A549 (cell line): ENCODE results near the gene USP6NL.

Source experiments
- POLR2AphosphoS2 ChIP-seq: conservative IDR thresholded peaks from 2 replicates; pipeline ENCODE4 v1.6.1; 2012; ENCODE audit warnings: low read length, improper control_type of control experiment, inconsistent platforms
- TF ChIP-seq, protein P1 (sequence below): fragments of 200-600 bp; sonication (generic); IDR thresholded peaks from 2 replicates; pipeline ENCODE4 v1.6.1; 2016; ENCODE audit warnings: antibody characterized with exemption, mild to moderate bottlenecking, moderate library complexity

DNA sequence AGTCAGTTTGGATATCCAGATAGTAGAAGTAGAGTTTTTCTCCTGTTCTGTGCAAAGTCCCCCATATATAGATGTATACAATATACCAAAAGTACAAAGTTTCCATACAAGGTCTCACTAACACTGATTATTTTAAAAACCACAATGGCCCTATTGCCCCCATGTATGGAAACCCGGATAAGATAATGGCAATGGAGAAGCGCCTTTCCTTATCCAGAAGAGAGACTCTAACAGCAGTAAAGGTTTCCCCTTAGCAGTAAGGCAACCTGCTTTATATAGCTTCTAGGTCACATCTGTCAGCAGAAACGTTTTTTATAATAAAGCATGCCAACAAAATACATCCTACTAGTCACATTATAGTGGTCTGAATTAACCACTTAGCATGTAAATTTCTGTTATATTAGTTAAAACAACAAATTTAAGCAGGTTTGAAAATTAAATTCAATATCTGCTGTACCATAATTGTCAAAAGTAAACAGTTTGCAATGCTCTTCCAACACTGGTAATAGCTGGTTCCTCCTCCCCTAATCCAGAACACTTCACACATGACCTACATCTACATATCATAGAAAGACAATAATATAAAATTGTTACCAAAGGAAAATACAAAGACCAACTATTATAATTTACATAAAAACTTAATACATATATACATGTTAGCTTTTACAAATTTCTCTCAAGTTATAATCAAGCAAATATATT, 22.4 kb downstream of the USP6NL start:
- TF ChIP-seq, protein P1, sequence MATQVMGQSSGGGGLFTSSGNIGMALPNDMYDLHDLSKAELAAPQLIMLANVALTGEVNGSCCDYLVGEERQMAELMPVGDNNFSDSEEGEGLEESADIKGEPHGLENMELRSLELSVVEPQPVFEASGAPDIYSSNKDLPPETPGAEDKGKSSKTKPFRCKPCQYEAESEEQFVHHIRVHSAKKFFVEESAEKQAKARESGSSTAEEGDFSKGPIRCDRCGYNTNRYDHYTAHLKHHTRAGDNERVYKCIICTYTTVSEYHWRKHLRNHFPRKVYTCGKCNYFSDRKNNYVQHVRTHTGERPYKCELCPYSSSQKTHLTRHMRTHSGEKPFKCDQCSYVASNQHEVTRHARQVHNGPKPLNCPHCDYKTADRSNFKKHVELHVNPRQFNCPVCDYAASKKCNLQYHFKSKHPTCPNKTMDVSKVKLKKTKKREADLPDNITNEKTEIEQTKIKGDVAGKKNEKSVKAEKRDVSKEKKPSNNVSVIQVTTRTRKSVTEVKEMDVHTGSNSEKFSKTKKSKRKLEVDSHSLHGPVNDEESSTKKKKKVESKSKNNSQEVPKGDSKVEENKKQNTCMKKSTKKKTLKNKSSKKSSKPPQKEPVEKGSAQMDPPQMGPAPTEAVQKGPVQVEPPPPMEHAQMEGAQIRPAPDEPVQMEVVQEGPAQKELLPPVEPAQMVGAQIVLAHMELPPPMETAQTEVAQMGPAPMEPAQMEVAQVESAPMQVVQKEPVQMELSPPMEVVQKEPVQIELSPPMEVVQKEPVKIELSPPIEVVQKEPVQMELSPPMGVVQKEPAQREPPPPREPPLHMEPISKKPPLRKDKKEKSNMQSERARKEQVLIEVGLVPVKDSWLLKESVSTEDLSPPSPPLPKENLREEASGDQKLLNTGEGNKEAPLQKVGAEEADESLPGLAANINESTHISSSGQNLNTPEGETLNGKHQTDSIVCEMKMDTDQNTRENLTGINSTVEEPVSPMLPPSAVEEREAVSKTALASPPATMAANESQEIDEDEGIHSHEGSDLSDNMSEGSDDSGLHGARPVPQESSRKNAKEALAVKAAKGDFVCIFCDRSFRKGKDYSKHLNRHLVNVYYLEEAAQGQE = no peak
- TF ChIP-seq POLR2AphosphoS2 = no peak
